MCF 10A (cell line): ENCODE measurements around the gene KDM4B. TPM values are rescaled to one million over a fixed set of nuclear protein-coding genes. Genes with fewer than 3 reads are reported as not detected.

Experiments used
- BruUV-seq: library from RNA; stranded (reverse); fragments of 400-500 nt; replicated peaks from 2 replicates; lab custom pipeline; 2021; lab: Mats Ljungman, UMichigan
- CTCF ChIA-PET: fragments of 300-600 bp; sonication (Branson Sonifier 250); formaldehyde crosslinking; extraction: SDS; loops from one replicate; lab custom pipeline; 2021; ENCODE audit warnings: antibody characterized with exemption, inconsistent platforms; lab: Yijun Ruan, JAX
- POLR2A ChIA-PET: fragments of 300-600, 350-650 bp; sonication (Branson Sonifier 250); formaldehyde crosslinking; extraction: SDS; loops from one replicate; lab custom pipeline; 2020; ENCODE audit warnings: antibody characterized with exemption, inconsistent platforms; lab: Yijun Ruan, JAX
- DNase-seq: peaks from one replicate; pipeline ENCODE4 v3.0.0-alpha.2; 2018; ENCODE audit not compliant: unreplicated experiment
- H3K27ac Mint-ChIP-seq: one replicate; pipeline ENCODE4 v1.8.0; 2022; ENCODE audit warnings: mild to moderate bottlenecking, low read depth, mixed read lengths; ENCODE audit not compliant: unreplicated experiment
- H3K27me3 Mint-ChIP-seq: one replicate; pipeline ENCODE4 v1.8.0; 2022; ENCODE audit warnings: mixed read lengths; ENCODE audit not compliant: insufficient read depth, unreplicated experiment
- H3K36me3 Mint-ChIP-seq: one replicate; pipeline ENCODE4 v1.8.0; 2022; ENCODE audit warnings: mild to moderate bottlenecking, moderate library complexity, mixed read lengths; ENCODE audit not compliant: insufficient read depth, unreplicated experiment
- H3K4me1 Mint-ChIP-seq: one replicate; pipeline ENCODE4 v1.8.0; 2022; ENCODE audit warnings: mixed read lengths; ENCODE audit not compliant: insufficient read depth, unreplicated experiment
- H3K4me3 Mint-ChIP-seq: one replicate; pipeline ENCODE4 v1.8.0; 2022; ENCODE audit warnings: mild to moderate bottlenecking, moderate library complexity, mixed read lengths; ENCODE audit not compliant: unreplicated experiment
- H3K9me3 Mint-ChIP-seq: one replicate; pipeline ENCODE4 v1.8.0; 2022; ENCODE audit warnings: mixed read lengths; ENCODE audit not compliant: unreplicated experiment
- intact Hi-C: fragments of 100-400 bp; cut with micrococcal nuclease; formaldehyde crosslinking; loops from 2 replicates; pipeline ENCODE4 v1.14.1; 2022
- total RNA-seq: library from RNA; stranded (reverse); gene quantifications from 2 replicates; pipeline ENCODE4 v1.2.3, GENCODE V29; 2022
- TF ChIP-seq, protein P1 (sequence below): fragments of 200-600 bp; IDR thresholded peaks from one replicate; pipeline ENCODE4 v1.8.0; 2022; ENCODE audit warnings: antibody characterized with exemption, mild to moderate bottlenecking; ENCODE audit not compliant: unreplicated experiment

Gene KDM4B
- total RNA-seq, 1 experiment from 2014 or later: 34.4 TPM

- peaks cover 8% of the 10 kb centered on the region for H3K4me1 Mint-ChIP-seq
- no peak overlapping the region for H3K27ac Mint-ChIP-seq
- no TSS peak for BruUV-seq
- no peak for DNase-seq
- intact Hi-C loops: no loop called here
- no peaks in the 10 kb centered on the region for H3K36me3 Mint-ChIP-seq
- no peaks in the 10 kb centered on the region for H3K9me3 Mint-ChIP-seq
- TF ChIP-seq, protein P1, sequence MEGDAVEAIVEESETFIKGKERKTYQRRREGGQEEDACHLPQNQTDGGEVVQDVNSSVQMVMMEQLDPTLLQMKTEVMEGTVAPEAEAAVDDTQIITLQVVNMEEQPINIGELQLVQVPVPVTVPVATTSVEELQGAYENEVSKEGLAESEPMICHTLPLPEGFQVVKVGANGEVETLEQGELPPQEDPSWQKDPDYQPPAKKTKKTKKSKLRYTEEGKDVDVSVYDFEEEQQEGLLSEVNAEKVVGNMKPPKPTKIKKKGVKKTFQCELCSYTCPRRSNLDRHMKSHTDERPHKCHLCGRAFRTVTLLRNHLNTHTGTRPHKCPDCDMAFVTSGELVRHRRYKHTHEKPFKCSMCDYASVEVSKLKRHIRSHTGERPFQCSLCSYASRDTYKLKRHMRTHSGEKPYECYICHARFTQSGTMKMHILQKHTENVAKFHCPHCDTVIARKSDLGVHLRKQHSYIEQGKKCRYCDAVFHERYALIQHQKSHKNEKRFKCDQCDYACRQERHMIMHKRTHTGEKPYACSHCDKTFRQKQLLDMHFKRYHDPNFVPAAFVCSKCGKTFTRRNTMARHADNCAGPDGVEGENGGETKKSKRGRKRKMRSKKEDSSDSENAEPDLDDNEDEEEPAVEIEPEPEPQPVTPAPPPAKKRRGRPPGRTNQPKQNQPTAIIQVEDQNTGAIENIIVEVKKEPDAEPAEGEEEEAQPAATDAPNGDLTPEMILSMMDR: no peak
- H3K27me3 Mint-ChIP-seq: no peaks in the 10 kb centered on the region
- ChIA-PET POLR2A (no interaction called here), CTCF (interaction anchor here (0.5 to 0.6 kb wide), 2 partner anchors 25 to 83 kb away, joined by 3 read pairs; no protein-coding TSS in a partner anchor)
- no peak overlapping the region for H3K4me3 Mint-ChIP-seq
These were observed 209.9 kb downstream of the KDM4B start for GRCh38 chr19:5178841-5179240.

- Mint-ChIP-seq H3K4me1 (peaks cover 8% of the 10 kb centered on the region), H3K27ac (no peak overlapping the region), H3K27me3 (no peaks in the 10 kb centered on the region), H3K4me3 (no peak overlapping the region), H3K9me3 (no peaks in the 10 kb centered on the region), H3K36me3 (no peaks in the 10 kb centered on the region)
- no peak for DNase-seq
- no TSS peak for BruUV-seq
- TF ChIP-seq, protein P1: no peak
- CTCF ChIA-PET: interaction anchor here (0.5 to 0.6 kb wide), 3 partner anchors 25 to 1046 kb away, joined by 3 to 4 read pairs (median 3); no protein-coding TSS in a partner anchor
- intact Hi-C loops: no loop called here
- POLR2A ChIA-PET: no interaction called here
These were observed 210.3 kb downstream of the KDM4B start for GRCh38 chr19:5179256-5179655.

- DNase-seq: no peak
- CTCF ChIA-PET: no interaction called here
- H3K4me3 Mint-ChIP-seq: no peak overlapping the region
- peaks cover 8% of the 10 kb centered on the region for H3K4me1 Mint-ChIP-seq
- POLR2A ChIA-PET: no interaction called here
- intact Hi-C loops: no loop called here
- H3K27ac Mint-ChIP-seq: no peak overlapping the region
- no peaks in the 10 kb centered on the region for H3K36me3 Mint-ChIP-seq
- H3K9me3 Mint-ChIP-seq: no peaks in the 10 kb centered on the region
- TF ChIP-seq, protein P1: no peak
- BruUV-seq: no TSS peak
- no peaks in the 10 kb centered on the region for H3K27me3 Mint-ChIP-seq
These were observed 212.4 kb downstream of the KDM4B start for GRCh38 chr19:5181329-5181728.

- H3K4me1 Mint-ChIP-seq: no peaks in the 10 kb centered on the region
- H3K9me3 Mint-ChIP-seq: no peaks in the 10 kb centered on the region
- H3K36me3 Mint-ChIP-seq: no peaks in the 10 kb centered on the region
- no peak overlapping the region for H3K27ac Mint-ChIP-seq
- H3K27me3 Mint-ChIP-seq: no peaks in the 10 kb centered on the region
- BruUV-seq: no TSS peak
- ChIA-PET POLR2A (no interaction called here), CTCF (interaction anchor here (0.5 to 0.6 kb wide), 2 partner anchors 84 to 331 kb away, joined by 3 read pairs; no protein-coding TSS in a partner anchor)
- TF ChIP-seq, protein P1: no peak
- no peak for DNase-seq
- H3K4me3 Mint-ChIP-seq: no peak overlapping the region
- intact Hi-C loops: no loop called here
These were observed 213.8 kb downstream of the KDM4B start for GRCh38 chr19:5182751-5183150.
